OCI-LY3 (cell line): ENCODE data around the gene HLA-DQB1.

ENCODE experiments used
- EZH2phosphoT487 ChIP-seq: fragments of 200-600 bp; shearing (Covaris generic); IDR thresholded peaks from 2 replicates; pipeline ENCODE4 v1.6.1; 2018; ENCODE audit warnings: antibody characterized with exemption, mixed run types, low read depth
- TF ChIP-seq, protein P1 (sequence below): fragments of 200-600, 300-600 bp; sonication (generic); IDR thresholded peaks from 2 replicates; pipeline ENCODE4 v1.5.1; 2014; ENCODE audit warnings: antibody characterized with exemption, low read length, low read depth

DNA sequence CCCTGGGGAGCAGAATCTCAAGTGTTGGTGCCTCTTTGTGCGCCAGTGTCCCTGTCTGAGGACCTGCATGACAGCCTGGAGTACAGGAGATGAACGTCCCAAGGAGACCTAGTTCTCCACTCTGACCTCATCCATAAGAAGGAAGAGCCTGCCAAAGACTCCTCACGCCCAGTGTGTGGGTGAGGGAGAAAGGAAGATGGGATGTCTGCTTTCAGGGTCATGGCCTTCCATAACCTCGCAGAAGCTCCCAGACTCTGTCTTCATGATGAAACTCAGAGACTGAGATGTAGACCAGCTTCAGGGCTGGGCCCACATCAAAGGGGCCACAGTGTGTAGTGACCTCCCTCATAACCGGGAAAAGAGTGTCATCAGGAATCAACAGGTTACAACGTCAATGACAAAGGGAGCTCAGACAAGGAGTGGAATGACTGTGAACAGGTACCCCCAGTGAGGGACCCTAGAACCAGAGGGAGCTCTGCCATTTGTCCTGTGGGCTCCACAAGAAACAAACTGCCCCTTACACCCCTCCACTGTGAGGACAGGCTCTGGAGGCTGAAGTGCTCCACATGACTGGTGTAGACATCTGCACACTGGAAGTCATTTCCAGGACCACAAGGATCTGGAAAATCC, 8.1 kb downstream of the HLA-DQB1 start:
- TF ChIP-seq, protein P1, sequence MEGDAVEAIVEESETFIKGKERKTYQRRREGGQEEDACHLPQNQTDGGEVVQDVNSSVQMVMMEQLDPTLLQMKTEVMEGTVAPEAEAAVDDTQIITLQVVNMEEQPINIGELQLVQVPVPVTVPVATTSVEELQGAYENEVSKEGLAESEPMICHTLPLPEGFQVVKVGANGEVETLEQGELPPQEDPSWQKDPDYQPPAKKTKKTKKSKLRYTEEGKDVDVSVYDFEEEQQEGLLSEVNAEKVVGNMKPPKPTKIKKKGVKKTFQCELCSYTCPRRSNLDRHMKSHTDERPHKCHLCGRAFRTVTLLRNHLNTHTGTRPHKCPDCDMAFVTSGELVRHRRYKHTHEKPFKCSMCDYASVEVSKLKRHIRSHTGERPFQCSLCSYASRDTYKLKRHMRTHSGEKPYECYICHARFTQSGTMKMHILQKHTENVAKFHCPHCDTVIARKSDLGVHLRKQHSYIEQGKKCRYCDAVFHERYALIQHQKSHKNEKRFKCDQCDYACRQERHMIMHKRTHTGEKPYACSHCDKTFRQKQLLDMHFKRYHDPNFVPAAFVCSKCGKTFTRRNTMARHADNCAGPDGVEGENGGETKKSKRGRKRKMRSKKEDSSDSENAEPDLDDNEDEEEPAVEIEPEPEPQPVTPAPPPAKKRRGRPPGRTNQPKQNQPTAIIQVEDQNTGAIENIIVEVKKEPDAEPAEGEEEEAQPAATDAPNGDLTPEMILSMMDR = no peak
- TF ChIP-seq EZH2phosphoT487 = no peak
